CD8-positive, alpha-beta memory T cell (primary cell): Measurements from ENCODE around the gene SNX5. TPM values are rescaled to one million over a fixed set of nuclear protein-coding genes. Genes with fewer than 3 reads are reported as not detected.
A peak's percentile ranks its signal among the peaks of the same experiment; 100 is the strongest.

Experiments
- CTCF ChIA-PET: fragments of 350-600 bp; sonication (Branson Sonifier 250); formaldehyde crosslinking; loops from one replicate; lab custom pipeline; 2021; ENCODE audit warnings: antibody characterized with exemption; lab: Charles Lee
- POLR2A ChIA-PET: fragments of 350-600 bp; sonication (Branson Sonifier 250); formaldehyde crosslinking; loops from one replicate; lab custom pipeline; 2021; ENCODE audit warnings: antibody characterized with exemption; lab: Charles Lee
- DNase-seq, 5 donors: peaks; one replicate each; pipeline versions ENCODE4 v3.0.0 to v3.0.0-alpha.2; 2020 to 2022; ENCODE audit warnings: mixed read lengths in 1 of 5
- H3K27ac ChIP-seq: one replicate; pipeline ENCODE4 v1.7.0; 2013; ENCODE audit warnings: low read depth, mild to moderate bottlenecking, low read length, moderate library complexity
- H3K27me3 ChIP-seq: 2 replicates; pipeline ENCODE4 v1.7.0; 2013; ENCODE audit warnings: low read length, mild to moderate bottlenecking; ENCODE audit not compliant: insufficient read depth, poor library complexity, severe bottlenecking
- H3K36me3 ChIP-seq: 2 replicates; pipeline ENCODE4 v1.7.0; 2013; ENCODE audit warnings: mild to moderate bottlenecking, low read length, moderate library complexity; ENCODE audit not compliant: insufficient read depth
- H3K4me1 ChIP-seq: 2 replicates; pipeline ENCODE4 v1.7.0; 2013; ENCODE audit warnings: mild to moderate bottlenecking, low read length, moderate library complexity; ENCODE audit not compliant: insufficient read depth
- H3K4me3 ChIP-seq: 2 replicates; pipeline ENCODE4 v1.7.0; 2013; ENCODE audit warnings: mild to moderate bottlenecking, low read length
- H3K9me3 ChIP-seq: 2 replicates; pipeline ENCODE4 v1.7.0; 2013; ENCODE audit warnings: mild to moderate bottlenecking, low read length
- H3K27ac Mint-ChIP-seq, 8 donors: one replicate each; pipeline ENCODE4 v1.8.0; 2020 to 2021; ENCODE audit warnings: mixed read lengths in 8 of 8, mild to moderate bottlenecking in 6 of 8, inconsistent platforms in 3 of 8, moderate library complexity in 3 of 8
- H3K27me3 Mint-ChIP-seq, 2 donors: one replicate each; pipeline ENCODE4 v1.8.0; 2020 to 2021; ENCODE audit warnings: mixed read lengths in 2 of 2, mild to moderate bottlenecking in 1 of 2, moderate library complexity in 1 of 2
- H3K36me3 Mint-ChIP-seq, 3 donors: one replicate each; pipeline ENCODE4 v1.8.0; 2020 to 2021; ENCODE audit warnings: mixed read lengths in 3 of 3, inconsistent platforms in 1 of 3, mild to moderate bottlenecking in 1 of 3
- H3K4me1 Mint-ChIP-seq, 3 donors: one replicate each; pipeline ENCODE4 v1.8.0; 2020 to 2021; ENCODE audit warnings: mixed read lengths in 3 of 3, inconsistent platforms in 1 of 3, mild to moderate bottlenecking in 1 of 3
- H3K4me3 Mint-ChIP-seq, 7 donors: one replicate each; pipeline ENCODE4 v1.8.0; 2020 to 2021; ENCODE audit warnings: mixed read lengths in 7 of 7, mild to moderate bottlenecking in 6 of 7, moderate library complexity in 4 of 7, inconsistent platforms in 2 of 7
- H3K9me3 Mint-ChIP-seq, 5 donors: one replicate each; pipeline ENCODE4 v1.8.0; 2020 to 2022; ENCODE audit warnings: mixed read lengths in 5 of 5, mild to moderate bottlenecking in 3 of 5, moderate library complexity in 2 of 5, inconsistent platforms in 1 of 5
- polyA plus RNA-seq: library from polyadenylated mRNA; unstranded; fragments of 300-500 nt; fragmentation: Illumina TruSeq; gene quantifications from one replicate; pipeline ENCODE4 v1.2.3, GENCODE V29; 2021
- total RNA-seq, 2 experiments: library from RNA; stranded (reverse); gene quantifications; one replicate each; pipeline ENCODE4 v1.2.3, GENCODE V29; 2021

Gene SNX5
- total and polyA plus RNA-seq, 3 experiments from 2014 or later, result 89.0 to 191 (median 174) TPM

DNA sequence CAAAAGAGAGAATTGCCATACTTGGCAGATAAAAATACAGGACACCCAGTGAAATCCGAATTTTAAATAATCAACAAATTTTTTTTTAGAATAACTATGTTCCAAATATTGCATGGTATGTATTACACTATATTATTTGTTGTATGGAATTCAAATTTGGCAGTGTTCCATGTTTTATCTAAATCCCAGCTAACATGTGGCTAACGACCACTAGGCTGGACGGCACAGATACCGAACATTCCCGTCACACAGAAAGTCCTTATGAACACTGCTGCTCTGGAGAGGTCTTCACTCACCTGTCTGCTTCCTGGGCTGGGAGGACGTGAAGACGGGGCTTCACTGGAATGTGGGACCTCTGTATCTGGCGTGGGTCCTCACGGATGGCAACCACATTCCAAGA is 32.8 kb downstream of the SNX5 start:
- H3K9me3 Mint-ChIP-seq, result peaks cover 0 to 2% (median 0%) of the 10 kb centered on the region in 5 donors
- ChIA-PET CTCF (interaction anchor here (0.9 kb wide), 1 partner anchor 431 kb away, joined by 3 read pairs; no protein-coding TSS in a partner anchor), POLR2A (no interaction called here)
- H3K36me3 Mint-ChIP-seq, result peaks cover 0 to 5% (median 3%) of the 10 kb centered on the region in 3 donors
- H3K27ac Mint-ChIP-seq, result no peak overlapping the region
- DNase-seq, result no peak
- no peaks in the 10 kb centered on the region for H3K9me3 ChIP-seq
- H3K27ac ChIP-seq, result no peak overlapping the region
- H3K4me3 Mint-ChIP-seq, result no peak overlapping the region
- H3K27me3 Mint-ChIP-seq, result peaks cover 0 to 6% of the 10 kb centered on the region in 2 donors
- peaks cover 7 to 18% (median 14%) of the 10 kb centered on the region in 3 donors for H3K4me1 Mint-ChIP-seq
- H3K27me3 ChIP-seq, result no peaks in the 10 kb centered on the region
- H3K4me1 ChIP-seq, result peaks cover 7% of the 10 kb centered on the region
- no peak overlapping the region for H3K4me3 ChIP-seq
- H3K36me3 ChIP-seq, result no peaks in the 10 kb centered on the region

DNA sequence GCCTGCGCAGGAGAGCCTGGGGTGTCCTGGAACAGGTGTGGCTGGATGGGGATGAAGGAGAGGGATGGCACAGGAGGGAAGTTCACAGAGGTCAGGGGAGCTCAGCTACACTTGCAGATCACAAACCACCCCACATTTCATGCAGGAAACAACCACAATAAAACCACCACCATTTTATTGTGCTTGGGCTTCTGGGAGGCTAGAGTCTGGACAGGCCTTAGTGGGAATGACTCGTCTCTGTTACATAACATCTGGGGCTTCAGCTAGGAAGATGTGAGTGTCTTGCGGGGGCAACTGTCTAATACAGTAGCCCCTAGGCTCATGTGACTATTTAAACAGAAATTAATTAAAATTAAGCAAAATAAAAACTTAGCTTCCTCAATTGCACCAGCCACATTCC is 33.4 kb downstream of the SNX5 start:
- Histone ChIP-seq H3K36me3 (no peaks in the 10 kb centered on the region), H3K27me3 (no peaks in the 10 kb centered on the region), H3K4me3 (no peak overlapping the region), H3K9me3 (no peaks in the 10 kb centered on the region), H3K27ac (no peak overlapping the region), H3K4me1 (peaks cover 7% of the 10 kb centered on the region)
- Mint-ChIP-seq H3K4me3 (no peak overlapping the region), H3K36me3 (peaks cover 0 to 5% (median 0%) of the 10 kb centered on the region in 3 donors), H3K27ac (no peak overlapping the region), H3K4me1 (peaks cover 7 to 14% (median 13%) of the 10 kb centered on the region in 3 donors), H3K9me3 (peaks cover 0 to 2% (median 0%) of the 10 kb centered on the region in 5 donors), H3K27me3 (peaks cover 3 to 6% of the 10 kb centered on the region in 2 donors)
- ChIA-PET POLR2A (no interaction called here), CTCF (interaction anchor here (0.9 kb wide), 1 partner anchor 431 kb away, joined by 3 read pairs; no protein-coding TSS in a partner anchor)
- DNase-seq, result no peak

DNA sequence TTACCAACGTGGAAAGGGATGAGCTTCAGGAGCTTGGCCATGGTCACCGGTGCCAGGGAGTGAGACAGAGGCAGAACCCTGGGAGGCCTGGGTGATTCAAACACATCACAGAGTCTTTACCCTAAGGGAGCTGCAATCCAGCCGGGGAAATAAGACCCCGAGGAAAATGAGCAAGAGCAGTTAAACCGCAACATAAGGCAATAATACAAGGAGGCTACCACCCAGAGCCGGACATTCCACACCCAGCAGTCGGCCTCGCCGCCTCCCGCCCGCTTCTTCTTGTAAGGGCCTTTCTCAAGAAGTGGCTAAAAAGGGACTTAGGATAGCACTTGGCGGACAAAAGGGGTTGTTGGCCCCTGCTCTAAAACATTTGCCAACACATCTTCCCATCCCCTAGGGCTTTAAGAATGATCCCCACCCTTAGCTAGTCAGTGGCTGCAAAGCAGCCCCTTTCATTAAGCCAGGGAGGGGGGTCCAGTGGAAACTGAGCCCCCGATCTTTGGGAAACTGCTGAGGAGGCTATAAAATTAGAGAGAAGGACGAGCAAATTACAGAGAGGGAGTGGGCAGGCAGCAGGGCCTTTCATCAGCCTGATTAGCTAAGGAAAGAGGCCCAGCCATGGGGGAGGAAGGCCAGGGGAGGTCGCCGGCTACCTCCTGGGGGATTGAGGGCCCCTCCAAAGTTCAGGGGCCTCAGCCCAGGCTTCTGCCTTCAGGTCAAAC is 34.3 kb downstream of the SNX5 start:
- Mint-ChIP-seq H3K9me3 (peaks cover 0 to 2% (median 0%) of the 10 kb centered on the region in 5 donors), H3K4me1 (peaks cover 3 to 7% (median 5%) of the 10 kb centered on the region in 3 donors), H3K36me3 (peaks cover 0 to 5% (median 0%) of the 10 kb centered on the region in 3 donors), H3K4me3 (no peak overlapping the region), H3K27me3 (peaks cover 4 to 6% of the 10 kb centered on the region in 2 donors), H3K27ac (no peak overlapping the region)
- Histone ChIP-seq H3K4me3 (no peak overlapping the region), H3K4me1 (peaks cover 7% of the 10 kb centered on the region), H3K27me3 (no peaks in the 10 kb centered on the region), H3K36me3 (no peaks in the 10 kb centered on the region), H3K9me3 (no peaks in the 10 kb centered on the region), H3K27ac (no peak overlapping the region)
- ChIA-PET POLR2A (no interaction called here), CTCF (no interaction called here)
- DNase-seq, result no peak

DNA sequence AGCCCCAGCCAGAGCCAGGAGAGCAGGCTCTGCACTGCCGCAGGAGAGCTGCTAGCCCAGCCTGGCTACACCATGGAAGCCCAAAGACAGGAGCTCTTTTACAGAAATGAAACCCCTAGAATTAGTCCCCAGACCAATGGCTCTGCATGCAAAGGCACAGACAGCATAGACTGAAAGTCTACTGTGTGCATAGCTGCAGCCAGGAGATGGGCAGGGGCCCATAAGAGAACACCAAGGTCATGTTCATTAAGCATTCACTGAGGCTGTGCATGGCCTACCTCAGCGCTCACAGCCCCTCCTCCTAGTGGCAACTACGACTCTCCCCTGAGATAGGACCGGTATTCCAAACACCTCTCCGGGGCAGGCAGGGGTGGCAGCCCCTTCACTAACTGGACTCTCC is 34.9 kb downstream of the SNX5 start:
- Mint-ChIP-seq H3K27ac (no peak overlapping the region), H3K4me1 (peaks cover 0 to 1% (median 0%) of the 10 kb centered on the region in 3 donors), H3K36me3 (peaks cover 0 to 5% (median 0%) of the 10 kb centered on the region in 3 donors), H3K27me3 (peaks cover 4 to 8% of the 10 kb centered on the region in 2 donors), H3K4me3 (no peak overlapping the region), H3K9me3 (peaks cover 0 to 2% (median 0%) of the 10 kb centered on the region in 5 donors)
- no peaks in the 10 kb centered on the region for H3K9me3 ChIP-seq
- POLR2A ChIA-PET, result no interaction called here
- H3K4me1 ChIP-seq, result peaks cover 3% of the 10 kb centered on the region
- CTCF ChIA-PET, result no interaction called here
- no peak overlapping the region for H3K4me3 ChIP-seq
- no peak overlapping the region for H3K27ac ChIP-seq
- H3K27me3 ChIP-seq, result no peaks in the 10 kb centered on the region
- no peak for DNase-seq
- no peaks in the 10 kb centered on the region for H3K36me3 ChIP-seq

DNA sequence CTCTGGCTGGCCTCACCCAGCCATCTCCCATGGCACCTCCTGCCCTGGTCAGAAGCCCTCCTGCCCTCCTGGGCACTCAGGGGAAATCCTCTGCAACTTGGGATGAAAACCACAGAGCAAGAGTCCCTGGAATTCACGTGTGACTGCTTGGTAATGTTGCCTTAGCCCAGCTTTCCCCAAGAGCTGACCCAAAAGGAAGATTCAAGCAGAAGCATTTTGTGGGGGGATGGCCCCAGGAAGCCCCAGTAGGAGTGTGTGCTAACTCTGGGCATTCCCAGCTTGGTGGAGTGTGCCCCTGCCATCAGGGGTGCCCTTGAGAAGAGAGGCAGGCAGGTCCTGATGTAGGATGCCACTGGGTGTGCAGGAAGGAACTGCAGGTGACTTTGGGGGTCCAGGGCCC is 35.5 kb downstream of the SNX5 start:
- H3K27ac ChIP-seq, result no peak overlapping the region
- DNase-seq, result no peak
- H3K4me3 Mint-ChIP-seq, result no peak overlapping the region
- peaks cover 0 to 5% (median 0%) of the 10 kb centered on the region in 3 donors for H3K36me3 Mint-ChIP-seq
- no peaks in the 10 kb centered on the region for H3K4me1 ChIP-seq
- POLR2A ChIA-PET, result no interaction called here
- peaks cover 0 to 2% (median 0%) of the 10 kb centered on the region in 5 donors for H3K9me3 Mint-ChIP-seq
- no peaks in the 10 kb centered on the region for H3K27me3 ChIP-seq
- peaks cover 4 to 12% of the 10 kb centered on the region in 2 donors for H3K27me3 Mint-ChIP-seq
- no peaks in the 10 kb centered on the region for H3K9me3 ChIP-seq
- H3K4me3 ChIP-seq, result no peak overlapping the region
- no peaks in the 10 kb centered on the region for H3K36me3 ChIP-seq
- no peaks in the 10 kb centered on the region for H3K4me1 Mint-ChIP-seq
- no peak overlapping the region for H3K27ac Mint-ChIP-seq
- CTCF ChIA-PET, result no interaction called here

DNA sequence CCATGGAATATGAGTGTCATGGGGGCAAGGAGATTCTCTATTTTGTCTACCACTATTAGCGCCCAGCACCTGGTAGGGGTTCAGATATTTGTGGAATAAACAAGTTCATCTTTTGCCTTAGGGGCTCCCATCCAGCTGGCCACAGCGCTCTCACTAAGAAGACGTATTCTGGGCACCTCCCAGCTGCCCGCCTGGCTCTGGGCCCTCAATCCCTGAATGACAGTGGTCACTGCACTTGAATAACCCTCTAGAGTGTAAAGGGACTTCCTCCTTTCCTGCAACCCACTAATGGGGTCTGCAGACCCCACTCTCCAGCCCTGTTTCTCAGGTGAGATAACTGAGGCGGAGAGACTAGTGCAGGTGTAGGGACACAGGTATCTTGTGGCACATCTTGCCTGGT is 36.2 kb downstream of the SNX5 start:
- ChIA-PET POLR2A (no interaction called here), CTCF (no interaction called here)
- Mint-ChIP-seq H3K4me1 (no peaks in the 10 kb centered on the region), H3K9me3 (peaks cover 0 to 2% (median 0%) of the 10 kb centered on the region in 5 donors), H3K27me3 (peaks cover 4 to 12% of the 10 kb centered on the region in 2 donors), H3K4me3 (no peak overlapping the region), H3K36me3 (peaks cover 0 to 5% (median 0%) of the 10 kb centered on the region in 3 donors), H3K27ac (peak overlapping the region in 1 of 8 donors; percentile 75)
- Histone ChIP-seq H3K36me3 (no peaks in the 10 kb centered on the region), H3K27me3 (no peaks in the 10 kb centered on the region), H3K4me3 (no peak overlapping the region), H3K27ac (no peak overlapping the region), H3K9me3 (no peaks in the 10 kb centered on the region), H3K4me1 (no peaks in the 10 kb centered on the region)
- no peak for DNase-seq

DNA sequence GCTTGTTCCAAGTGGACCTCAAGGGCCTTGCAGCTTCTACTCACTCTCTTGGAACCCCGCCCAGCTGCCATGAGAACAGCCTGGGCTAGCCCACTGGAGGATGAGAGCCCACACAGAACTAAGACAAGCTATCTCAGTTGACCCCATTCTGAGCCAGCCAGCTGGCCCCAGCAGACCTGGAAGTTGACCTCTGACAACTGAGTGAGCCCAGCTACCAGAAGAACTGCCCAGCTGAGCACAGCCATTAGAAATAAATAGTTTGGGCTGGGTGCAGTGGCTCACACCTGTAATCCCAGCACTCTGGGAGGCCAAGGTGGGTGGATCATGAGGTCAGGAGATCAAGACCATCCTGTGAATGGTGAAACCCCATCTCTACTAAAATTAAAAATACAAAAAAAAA is 37.1 kb downstream of the SNX5 start:
- Mint-ChIP-seq H3K27me3 (peaks cover 4 to 12% of the 10 kb centered on the region in 2 donors), H3K4me1 (no peaks in the 10 kb centered on the region), H3K9me3 (peaks cover 0 to 2% (median 0%) of the 10 kb centered on the region in 5 donors), H3K4me3 (no peak overlapping the region), H3K36me3 (peaks cover 0 to 5% (median 0%) of the 10 kb centered on the region in 3 donors), H3K27ac (no peak overlapping the region)
- ChIA-PET CTCF (interaction anchor here (1.8 kb wide), 1 partner anchor 7 kb away, joined by 6 read pairs; no protein-coding TSS in a partner anchor), POLR2A (no interaction called here)
- H3K9me3 ChIP-seq, result no peaks in the 10 kb centered on the region
- no peak overlapping the region for H3K27ac ChIP-seq
- no peak for DNase-seq
- H3K27me3 ChIP-seq, result no peaks in the 10 kb centered on the region
- no peak overlapping the region for H3K4me3 ChIP-seq
- H3K36me3 ChIP-seq, result no peaks in the 10 kb centered on the region
- H3K4me1 ChIP-seq, result no peaks in the 10 kb centered on the region

DNA sequence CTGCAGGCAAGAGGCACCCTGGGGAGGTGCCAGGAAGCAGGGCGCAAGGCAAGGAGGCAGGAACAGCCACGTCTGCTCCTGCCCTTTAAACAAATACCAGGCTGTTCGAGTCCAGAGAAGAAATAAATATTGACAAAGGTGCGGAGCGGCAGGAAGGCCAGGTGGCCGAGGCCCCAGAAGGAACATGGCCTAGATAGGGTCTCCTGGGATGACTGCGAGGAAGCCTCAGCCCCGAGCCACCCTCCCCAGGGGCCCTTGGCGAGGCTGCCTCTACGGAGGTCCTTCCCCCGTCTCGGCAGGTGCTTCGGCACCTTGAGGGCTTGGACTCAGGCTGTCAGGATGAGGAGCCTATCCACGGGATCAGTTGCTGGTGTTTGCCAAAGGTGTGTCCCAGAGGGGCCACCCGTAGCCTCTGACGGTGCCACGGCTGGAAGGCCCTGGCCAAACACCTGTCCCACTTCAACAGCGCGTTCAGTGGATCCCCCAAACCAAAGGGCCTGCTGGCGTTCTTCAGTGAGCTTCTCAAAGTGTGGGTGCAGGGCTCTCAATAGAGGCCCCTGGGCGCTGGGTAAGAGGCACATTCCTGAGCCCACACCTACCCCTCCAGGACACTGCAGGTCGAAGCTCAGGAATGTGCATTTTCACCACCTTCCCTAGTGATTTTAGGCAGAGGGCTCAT is 39.8 kb downstream of the SNX5 start:
- no peak overlapping the region for H3K4me3 Mint-ChIP-seq
- no peak for DNase-seq
- H3K4me3 ChIP-seq, result no peak overlapping the region
- H3K27ac Mint-ChIP-seq, result peak overlapping the region in 1 of 8 donors; percentile 69
- ChIA-PET POLR2A (no interaction called here), CTCF (no interaction called here)
- H3K9me3 Mint-ChIP-seq, result peaks cover 0 to 2% (median 0%) of the 10 kb centered on the region in 5 donors
- H3K9me3 ChIP-seq, result no peaks in the 10 kb centered on the region
- H3K27ac ChIP-seq, result no peak overlapping the region
- H3K36me3 ChIP-seq, result no peaks in the 10 kb centered on the region
- H3K4me1 ChIP-seq, result no peaks in the 10 kb centered on the region
- peaks cover 4 to 27% of the 10 kb centered on the region in 2 donors for H3K27me3 Mint-ChIP-seq
- H3K36me3 Mint-ChIP-seq, result peaks cover 0 to 5% (median 0%) of the 10 kb centered on the region in 3 donors
- no peaks in the 10 kb centered on the region for H3K4me1 Mint-ChIP-seq
- H3K27me3 ChIP-seq, result no peaks in the 10 kb centered on the region
